ENCODE data around the gene TTC33. TPM values are rescaled to one million over a fixed set of nuclear protein-coding genes. Genes with fewer than 3 reads are reported as not detected.
"Not testable (repeated sequence)": the region's sequence is repeated elsewhere in the genome, so short reads cannot be mapped to it uniquely, and the experiment has no call there.

The TTC33 gene
- total RNA-seq, 1 donor from 2014 or later: 3.8 TPM

DNA sequence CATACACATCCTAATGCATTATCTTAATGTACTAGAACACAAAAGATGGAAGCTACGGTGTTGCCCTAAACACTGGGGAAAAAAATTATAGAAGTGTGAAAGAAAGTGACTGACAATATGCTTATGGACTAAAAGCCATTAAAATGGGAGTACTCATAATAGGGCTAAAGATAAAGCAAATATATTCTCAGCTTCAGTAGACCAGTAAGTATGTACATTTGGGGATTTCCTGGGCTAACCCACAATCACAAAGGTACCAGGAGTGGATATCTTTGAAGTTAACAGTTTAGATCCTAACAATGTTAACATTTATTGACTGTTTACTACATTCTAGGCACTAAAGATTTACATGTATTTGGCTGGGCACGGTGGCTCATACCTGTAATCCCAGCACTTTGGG lies 39.2 kb downstream of the TTC33 start:
- ATAC-seq: no peak

DNA sequence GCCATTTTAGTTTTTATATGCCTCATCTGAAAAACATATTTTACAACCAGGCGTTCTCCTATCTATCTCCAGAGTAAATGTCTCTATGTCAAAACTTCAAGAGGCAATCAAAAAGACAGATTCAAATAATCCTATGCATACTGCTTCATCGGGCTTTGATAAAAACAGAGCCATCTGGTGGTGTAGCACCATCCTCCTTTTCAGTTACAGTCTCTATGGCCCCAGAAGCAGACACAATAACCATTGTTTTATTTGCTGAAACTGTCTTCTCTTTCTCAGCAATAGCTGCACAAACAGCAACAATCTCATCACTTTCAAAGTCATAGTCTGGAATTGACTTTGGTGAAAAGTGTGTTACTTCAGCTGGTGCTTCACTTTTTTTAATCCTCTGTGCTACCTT lies 39.8 kb downstream of the TTC33 start:
- no peak for ATAC-seq

DNA sequence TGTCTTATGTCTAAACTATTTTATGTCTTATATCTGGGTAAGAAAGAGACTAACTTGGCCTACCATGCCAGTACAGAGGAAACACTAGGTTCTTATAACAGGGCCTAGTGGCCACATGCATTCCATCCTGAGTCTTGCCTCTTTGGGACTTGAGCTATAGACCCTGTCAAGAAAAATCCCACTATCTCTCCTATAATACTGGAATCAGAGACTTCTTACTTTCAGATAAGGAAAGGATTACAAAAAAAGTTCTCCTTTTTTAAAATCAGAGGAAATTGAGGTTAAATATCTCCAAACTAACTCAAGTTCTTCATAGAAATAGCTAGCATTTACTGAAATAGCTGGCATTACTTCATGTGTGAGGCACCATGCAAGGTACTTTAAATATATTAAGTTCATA lies 41.8 kb downstream of the TTC33 start:
- ATAC-seq: no peak

DNA sequence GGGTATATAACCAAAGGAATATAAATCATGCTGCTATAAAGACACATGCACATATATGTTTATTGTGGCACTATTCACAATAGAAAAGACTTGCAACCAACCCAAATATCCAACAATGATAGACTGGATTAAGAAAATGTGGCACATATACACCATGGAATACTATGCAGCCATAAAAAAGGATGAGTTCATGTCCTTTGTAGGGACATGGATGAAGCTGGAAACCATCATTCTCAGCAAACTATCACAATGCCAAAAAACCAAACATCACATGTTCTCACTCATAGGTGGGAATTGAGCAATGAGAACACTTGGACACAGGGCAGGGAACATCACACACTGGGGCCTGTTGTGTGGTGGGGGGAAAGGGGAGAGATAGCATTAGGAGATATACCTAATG lies 45.2 kb downstream of the TTC33 start:
- ATAC-seq: not testable (repeated sequence)

DNA sequence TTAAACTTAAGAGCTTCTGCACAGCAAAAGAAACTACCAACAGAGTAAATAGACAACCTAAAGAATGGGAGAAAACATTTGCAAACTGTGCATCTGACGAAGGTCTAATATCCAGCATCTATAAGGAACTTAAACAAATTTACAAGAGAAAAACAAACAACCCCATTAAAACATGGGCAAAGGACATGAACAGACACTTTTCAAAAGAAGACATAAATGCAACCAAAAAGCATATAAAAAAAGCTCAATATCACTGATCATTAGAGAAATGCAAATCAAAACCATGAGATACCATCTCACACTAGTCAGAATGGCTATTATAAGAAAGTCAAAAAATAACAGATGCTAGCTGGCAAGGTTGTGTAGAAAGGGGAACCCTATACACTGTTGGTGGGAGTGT lies 50.3 kb downstream of the TTC33 start:
- not testable (repeated sequence) for ATAC-seq

DNA sequence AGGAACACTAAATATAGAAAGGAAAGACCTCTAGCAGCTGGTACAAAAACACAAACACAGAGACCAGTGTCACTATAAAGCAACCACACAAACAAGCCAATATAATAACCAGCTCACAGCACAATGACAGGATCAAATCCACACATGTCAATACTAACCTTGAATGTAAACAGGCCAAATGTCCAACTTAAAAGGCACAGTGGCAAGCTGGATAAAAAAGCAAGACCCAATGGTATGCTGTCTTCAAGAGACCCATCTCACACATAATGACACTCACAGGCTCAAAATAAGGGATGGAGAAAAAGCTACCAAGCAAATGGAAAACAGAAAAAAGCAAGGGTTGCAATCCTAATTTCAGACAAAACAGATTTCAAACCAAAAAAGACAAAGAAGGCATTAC lies 53.7 kb downstream of the TTC33 start:
- not testable (repeated sequence) for ATAC-seq

DNA sequence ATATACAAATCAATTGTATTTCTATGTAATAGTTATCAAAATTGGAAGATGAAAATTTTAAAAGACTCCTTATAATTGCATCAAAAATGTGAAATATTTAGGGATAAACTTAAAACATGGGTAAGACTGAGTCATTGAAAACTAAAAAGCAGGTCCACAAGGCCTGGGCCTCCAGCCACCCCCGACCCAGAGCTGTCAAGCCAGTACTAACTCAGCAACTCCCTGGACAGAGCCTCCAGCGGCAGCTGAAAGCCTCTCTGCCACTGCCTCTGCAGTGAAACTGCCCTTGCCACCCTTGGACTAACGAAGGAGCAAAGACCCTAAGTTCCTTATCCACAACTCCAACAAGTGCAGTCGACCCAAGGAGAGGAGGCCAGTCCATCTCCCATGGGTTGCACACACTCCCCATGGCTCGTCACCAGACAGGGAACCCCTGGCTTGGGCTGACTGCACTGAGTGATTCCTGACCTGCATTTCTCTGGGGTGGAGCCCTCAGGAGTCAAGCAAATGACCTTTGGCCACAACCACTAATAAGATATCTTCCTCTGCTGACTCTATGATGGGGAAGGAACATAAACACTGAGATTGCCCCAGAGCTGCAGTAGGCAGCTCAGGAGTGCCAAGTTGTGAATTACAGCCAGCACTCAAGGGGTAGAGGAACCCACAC lies 55.5 kb downstream of the TTC33 start:
- ATAC-seq: no peak

DNA sequence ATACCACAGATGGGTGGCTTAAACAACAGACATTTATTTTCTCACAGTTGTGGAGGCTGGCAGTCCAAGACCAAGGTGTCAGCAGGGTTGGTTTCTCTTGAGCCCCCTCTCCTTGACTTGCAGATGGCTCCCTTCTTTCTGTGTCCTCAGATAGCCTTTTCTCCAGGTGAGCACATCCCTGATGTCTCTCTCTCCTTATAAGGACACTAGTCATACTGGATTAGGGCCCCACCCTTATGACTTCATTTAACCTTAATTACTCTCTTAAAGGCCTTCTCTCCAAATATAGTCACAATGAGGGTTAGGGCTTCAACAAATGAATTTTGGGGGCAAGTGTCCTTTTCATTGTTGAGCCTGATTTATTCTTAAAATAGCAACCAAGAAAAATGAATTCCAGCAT lies 61.3 kb downstream of the TTC33 start:
- peak; percentile 83 for ATAC-seq

DNA sequence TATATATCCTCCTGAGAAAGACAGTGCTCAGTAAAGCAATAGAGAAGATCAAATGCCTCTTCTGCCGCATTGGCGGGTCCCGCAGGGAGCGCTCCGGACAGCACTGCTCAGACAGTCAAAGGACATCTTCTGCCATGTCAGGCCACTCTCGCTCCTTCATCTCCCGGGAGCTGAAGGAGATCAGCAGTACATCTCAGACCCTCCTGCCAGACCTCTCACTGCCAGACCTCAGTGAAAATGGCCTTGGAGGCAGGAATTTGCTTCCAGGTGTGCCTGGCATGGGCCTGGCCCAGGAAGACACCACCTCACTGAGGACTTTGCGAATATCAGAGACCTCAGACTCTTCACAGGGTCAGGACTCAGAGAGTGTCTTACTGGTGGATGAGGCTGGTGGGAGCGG lies 63.9 kb downstream of the TTC33 start:
- ATAC-seq: no peak

DNA sequence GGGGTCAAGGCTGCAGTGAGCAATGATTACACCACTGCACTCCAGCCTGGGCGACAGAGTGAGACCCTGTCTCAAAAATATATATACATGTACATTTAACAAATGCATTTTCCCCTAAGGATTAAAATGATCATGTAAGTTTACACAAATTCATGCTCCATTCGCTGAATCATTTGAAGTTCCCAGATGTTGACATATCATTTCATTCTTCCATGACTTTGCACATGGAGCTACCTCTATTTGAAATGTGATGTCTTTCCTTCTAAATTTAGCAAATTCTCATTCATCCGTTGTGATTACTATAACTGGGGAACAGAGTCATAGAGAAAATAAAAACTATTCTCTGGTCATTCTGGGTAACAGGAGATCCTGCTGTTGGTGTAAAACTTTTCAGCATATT lies 65.5 kb downstream of the TTC33 start:
- ATAC-seq: no peak

DNA sequence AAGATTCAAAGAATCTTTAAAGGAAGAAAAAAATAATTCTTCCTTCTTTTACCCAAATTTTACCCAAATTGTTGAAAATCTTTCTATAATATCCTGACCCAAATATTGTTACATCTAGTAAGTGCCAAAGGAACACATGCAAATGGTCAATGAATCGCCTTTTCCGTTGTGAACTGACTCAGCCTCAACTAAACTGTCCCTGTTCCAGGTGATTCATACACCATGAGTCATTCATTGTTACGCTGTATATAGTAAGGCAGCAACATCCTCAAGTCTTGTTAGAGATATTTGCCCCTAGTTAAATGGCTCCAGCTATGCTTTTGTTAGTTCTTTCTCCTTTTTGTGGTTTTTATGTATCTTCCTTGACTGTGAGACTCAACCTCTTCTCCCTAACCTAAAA lies 66.3 kb downstream of the TTC33 start:
- peak; percentile 94 for ATAC-seq

DNA sequence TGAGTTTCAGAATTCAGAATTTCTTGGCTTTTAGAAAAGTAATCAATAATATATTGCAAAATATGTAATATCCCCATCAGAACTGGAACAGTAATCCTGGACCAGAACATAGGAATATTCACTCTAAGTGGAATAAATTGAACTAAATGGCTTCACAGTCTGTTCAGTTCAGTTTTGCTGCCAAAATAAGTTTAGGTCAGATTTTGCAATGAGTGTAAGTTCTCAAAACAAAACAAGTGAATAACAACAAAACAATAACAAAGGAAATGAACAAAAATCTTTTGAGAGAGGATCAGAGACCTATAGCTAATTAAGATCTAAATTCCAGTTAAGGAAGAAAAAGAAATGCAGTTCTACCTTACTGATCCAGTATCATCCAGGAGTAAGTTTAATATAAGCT lies 66.8 kb downstream of the TTC33 start:
- ATAC-seq: no peak

DNA sequence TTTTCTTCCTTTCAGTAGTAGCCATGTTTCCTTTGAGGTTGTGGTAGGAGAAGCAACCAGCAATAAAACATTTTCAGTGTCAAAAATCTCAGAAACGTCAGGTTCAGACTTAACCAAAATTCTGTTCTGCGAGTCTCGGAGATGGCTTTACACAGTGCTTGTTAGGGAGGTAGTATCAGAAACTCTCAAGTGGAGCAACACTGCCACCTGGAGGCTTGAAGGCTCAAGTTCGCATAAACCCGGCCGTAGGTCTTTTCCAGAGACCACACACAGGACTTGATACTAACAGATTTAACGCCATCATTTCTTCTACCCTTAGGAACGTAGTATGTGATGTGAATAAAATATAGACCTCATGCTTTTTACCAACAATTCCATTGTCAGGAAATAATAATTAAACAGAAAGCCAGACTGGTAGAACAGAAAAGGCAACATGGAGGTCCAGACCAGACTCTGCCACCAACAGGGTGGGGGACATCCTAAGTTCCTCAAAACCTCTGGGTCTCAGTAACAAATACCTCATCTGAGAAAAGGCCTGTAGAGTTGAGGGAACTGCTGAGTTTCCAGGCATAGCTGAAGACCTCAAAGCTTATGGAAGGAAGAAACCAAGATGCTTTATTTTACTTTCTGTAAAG lies 67.5 kb downstream of the TTC33 start:
- peak; percentile 88 for ATAC-seq

DNA sequence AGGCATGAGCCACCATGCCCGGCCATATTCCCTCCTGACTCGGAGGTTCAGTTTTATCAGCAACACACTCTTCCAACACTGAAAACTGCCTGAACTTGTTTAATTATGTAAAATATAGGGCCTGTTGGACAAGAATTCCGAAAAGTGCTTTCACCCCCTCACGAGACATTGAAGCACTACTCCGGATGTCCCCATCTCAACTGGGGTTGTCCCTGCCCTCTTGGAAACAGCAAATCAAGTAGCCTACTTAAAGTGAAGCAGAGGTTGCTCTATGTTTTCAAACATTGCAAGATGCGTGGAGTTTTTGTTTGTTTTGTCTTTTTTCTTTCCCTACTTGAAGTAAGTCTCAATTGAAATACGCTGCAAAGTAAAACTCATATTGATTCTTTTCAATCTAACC lies 68.4 kb downstream of the TTC33 start:
- peak; percentile 7 for ATAC-seq

DNA sequence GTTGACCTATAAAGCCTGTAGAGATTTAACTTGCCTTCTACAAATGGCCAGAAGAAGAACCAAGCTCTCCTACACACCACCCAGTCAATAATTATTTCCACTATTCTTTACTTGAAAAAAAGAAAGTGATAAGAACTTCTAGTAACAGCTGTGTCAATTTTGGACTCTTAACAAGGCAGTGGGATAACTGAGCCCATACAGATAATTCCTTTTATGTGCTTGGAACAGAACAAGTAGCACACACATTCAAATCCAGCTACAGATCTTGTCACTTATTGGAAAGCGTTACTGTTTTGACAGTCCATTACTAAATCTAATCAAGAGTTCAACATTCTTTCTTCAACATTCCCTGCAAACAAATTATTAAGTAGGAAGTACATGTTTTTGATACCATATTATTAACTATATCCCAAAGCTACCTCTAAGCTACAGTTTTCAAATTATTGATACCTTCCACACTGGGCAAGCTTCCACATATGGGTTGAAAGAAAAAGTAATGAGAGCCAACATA lies 69.7 kb downstream of the TTC33 start:
- no peak for ATAC-seq

DNA sequence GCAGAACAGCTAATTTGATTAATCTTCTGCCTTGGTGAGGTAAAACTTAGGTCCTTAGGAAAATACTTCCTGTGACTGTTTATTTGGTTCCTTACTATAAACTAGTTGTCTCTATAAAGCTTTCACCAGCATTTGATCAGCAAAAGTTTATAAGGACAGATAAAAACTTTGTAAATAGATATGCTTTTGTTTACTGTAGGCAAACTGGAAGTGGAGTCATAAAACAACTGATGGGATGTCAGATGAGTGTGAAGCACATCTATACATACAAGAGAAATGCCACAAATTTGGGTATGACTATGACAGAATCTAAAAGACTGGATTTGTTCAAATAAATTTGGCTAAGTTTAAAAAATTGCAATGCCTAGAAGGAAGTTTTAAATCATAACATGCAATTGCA lies 70.6 kb downstream of the TTC33 start:
- ATAC-seq: no peak

DNA sequence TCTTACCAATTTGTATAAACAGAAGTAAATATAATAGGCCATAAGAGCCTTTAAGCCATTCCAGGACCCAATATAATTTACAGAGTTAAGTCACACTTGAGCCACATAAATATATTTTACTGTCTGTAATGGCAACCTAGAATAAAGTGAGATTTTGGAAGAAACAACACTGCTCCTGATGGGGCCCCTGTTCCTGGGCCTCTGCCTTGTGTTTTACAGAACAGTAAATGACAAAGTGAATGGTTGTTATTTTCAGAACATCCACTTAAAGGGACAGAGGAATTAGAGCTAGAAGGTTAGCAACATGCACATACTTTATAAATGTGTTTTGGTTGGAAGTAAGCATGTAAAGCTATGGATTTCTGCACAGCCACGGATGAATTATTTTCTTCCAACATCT lies 72.5 kb downstream of the TTC33 start:
- no peak for ATAC-seq

DNA sequence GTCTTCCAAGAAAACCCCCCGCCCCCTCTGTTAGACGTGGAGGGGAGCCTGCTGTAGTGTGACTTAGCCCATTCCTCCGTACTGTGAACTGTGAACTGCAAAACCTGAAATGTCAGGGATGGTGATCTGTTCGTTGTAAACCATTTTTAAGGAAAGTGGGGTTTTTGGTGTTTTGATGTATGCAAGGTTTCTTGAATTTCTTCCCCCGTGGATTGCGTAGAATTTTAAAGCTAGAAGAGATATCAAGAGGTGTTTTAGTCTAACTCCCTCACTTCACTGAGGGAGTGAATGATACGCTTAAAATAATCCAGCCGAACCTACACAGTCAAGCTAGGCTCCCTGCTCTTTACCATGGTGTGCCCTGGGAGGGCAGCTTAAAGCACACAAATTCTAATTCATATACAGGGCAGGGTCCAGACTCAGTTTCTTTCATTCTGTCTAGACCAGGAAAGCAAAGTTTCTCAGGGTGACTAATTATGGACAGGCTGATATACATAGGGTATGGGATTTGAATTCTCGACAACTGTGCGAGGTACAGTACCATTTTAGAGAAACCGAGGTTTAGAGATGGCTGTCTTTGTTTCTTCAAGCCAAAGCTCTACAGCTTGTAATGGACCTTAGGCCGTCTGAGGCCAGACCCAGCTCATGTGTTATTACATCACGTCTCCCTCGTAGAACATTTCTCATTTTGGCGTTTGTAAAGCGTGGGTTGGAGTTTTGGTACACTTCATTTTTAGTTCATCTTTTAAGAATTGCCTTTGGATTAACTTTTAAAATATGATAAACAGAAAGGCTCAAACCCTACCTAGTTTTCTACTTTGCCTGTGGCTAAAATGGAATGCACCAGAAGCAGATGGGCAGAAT lies 73.4 kb downstream of the TTC33 start:
- ATAC-seq: no peak

DNA sequence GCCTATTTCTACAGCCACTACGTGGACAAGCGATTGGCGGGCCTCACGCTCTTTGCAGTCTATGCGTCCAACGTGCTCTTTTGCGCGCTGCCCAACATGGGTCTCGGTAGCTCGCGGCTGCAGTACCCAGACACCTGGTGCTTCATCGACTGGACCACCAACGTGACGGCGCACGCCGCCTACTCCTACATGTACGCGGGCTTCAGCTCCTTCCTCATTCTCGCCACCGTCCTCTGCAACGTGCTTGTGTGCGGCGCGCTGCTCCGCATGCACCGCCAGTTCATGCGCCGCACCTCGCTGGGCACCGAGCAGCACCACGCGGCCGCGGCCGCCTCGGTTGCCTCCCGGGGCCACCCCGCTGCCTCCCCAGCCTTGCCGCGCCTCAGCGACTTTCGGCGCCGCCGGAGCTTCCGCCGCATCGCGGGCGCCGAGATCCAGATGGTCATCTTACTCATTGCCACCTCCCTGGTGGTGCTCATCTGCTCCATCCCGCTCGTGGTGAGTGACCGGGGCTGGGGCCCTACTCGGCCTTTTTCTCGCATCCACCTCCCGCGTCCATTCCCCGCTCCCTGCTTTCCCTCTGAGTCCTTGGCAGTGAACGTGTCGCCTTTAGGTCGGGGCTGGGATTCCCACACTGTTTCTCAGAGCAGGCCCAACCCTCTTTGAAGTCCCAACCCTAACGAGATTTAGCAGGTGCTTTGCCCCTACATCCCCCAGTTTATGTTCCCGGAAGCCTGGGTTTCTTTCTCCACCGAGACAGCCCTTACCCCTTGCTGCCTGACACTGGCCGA lies 74.2 kb downstream of the TTC33 start:
- ATAC-seq: peak; percentile 1

DNA sequence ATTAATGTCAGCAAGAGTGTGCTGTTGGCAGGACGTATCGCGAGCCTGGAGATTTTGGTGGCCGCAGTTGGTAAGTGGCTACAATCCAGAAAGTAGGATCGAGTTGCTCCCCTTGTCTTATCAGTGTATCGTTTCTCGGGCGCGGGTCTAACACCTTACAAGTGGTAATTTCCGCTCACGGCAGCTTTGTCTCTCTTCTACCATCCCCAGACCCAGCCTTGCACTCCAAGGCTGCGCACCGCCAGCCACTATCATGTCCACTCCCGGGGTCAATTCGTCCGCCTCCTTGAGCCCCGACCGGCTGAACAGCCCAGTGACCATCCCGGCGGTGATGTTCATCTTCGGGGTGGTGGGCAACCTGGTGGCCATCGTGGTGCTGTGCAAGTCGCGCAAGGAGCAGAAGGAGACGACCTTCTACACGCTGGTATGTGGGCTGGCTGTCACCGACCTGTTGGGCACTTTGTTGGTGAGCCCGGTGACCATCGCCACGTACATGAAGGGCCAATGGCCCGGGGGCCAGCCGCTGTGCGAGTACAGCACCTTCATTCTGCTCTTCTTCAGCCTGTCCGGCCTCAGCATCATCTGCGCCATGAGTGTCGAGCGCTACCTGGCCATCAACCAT lies 74.9 kb downstream of the TTC33 start:
- ATAC-seq: no peak

DNA sequence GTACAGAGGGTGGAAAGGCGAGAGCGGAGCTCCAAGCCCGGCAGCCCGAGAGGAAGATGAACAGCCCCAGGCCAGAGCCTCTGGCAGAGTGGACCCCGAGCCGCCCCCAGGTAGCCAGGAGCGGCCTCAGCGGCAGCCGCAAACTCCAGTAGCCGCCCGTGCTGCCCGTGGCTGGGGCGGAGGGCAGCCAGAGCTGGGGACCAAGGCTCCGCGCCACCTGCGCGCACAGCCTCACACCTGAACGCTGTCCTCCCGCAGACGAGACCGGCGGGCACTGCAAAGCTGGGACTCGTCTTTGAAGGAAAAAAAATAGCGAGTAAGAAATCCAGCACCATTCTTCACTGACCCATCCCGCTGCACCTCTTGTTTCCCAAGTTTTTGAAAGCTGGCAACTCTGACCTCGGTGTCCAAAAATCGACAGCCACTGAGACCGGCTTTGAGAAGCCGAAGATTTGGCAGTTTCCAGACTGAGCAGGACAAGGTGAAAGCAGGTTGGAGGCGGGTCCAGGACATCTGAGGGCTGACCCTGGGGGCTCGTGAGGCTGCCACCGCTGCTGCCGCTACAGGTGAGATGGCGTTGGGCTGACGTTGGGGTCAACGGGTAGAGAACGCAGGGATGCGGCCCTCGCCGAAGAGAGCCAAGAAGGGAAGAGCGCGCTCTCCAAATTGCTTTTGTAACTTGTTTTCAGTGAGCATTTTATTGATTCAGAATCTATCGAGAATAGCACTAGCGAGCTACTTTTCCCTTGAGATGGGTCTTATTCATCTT lies 75.7 kb downstream of the TTC33 start, which contains the start of gene PTGER4:
Gene PTGER4, plus strand, starts transcription at position 3 of the 769 bp plus-strand sequence. CDS start 1,079 bp downstream, outside the sequence.
- peak; percentile 25 for ATAC-seq

Measured in esophagus mucosa (tissue), 1 donor.